GM19372 (cell line): Measurements from ENCODE around the gene ATP5PD.
"Not testable (repeated sequence)": the region's sequence is repeated elsewhere in the genome, so short reads cannot be mapped to it uniquely, and the experiment has no call there.

ENCODE experiments used
- ATAC-seq: cut with Tn5 transposase; IDR thresholded peaks from one replicate; pipeline ENCODE4 v1.9.1; 2021; ENCODE audit warnings: mild to moderate bottlenecking, low read depth, moderate library complexity; ENCODE audit not compliant: unreplicated experiment

ATP5PD gene

GRCh38 chr17:75077496-75078283 lies 30.9 kb upstream of the ATP5PD start:
- no peak for ATAC-seq

- ATAC-seq = no peak
These were observed 30.3 kb upstream of the ATP5PD start for GRCh38 chr17:75077072-75077495.

- no peak for ATAC-seq
These were observed 29.0 kb upstream of the ATP5PD start for GRCh38 chr17:75075597-75076336.

GRCh38 chr17:75074532-75074931 lies 27.8 kb upstream of the ATP5PD start:
- ATAC-seq = no peak

- no peak for ATAC-seq
These were observed 26.9 kb upstream of the ATP5PD start for GRCh38 chr17:75073618-75074047.

- ATAC-seq = not testable (repeated sequence)
These were observed 26.1 kb upstream of the ATP5PD start for GRCh38 chr17:75072909-75073308.

GRCh38 chr17:75071478-75072271 lies 24.9 kb upstream of the ATP5PD start:
- ATAC-seq = not testable (repeated sequence)

GRCh38 chr17:75069783-75070182 lies 23.0 kb upstream of the ATP5PD start:
- ATAC-seq = no peak

GRCh38 chr17:75068750-75069149 lies 22.0 kb upstream of the ATP5PD start:
- no peak for ATAC-seq

GRCh38 chr17:75067856-75068255 lies 21.1 kb upstream of the ATP5PD start:
- no peak for ATAC-seq

GRCh38 chr17:75065562-75066151 lies 18.9 kb upstream of the ATP5PD start:
- no peak for ATAC-seq

GRCh38 chr17:75064867-75065561 lies 18.2 kb upstream of the ATP5PD start:
- ATAC-seq = no peak

GRCh38 chr17:75064460-75064859 lies 17.7 kb upstream of the ATP5PD start:
- no peak for ATAC-seq

GRCh38 chr17:75064040-75064439 lies 17.3 kb upstream of the ATP5PD start:
- ATAC-seq = no peak

- no peak for ATAC-seq
These were observed 16.9 kb upstream of the ATP5PD start for GRCh38 chr17:75063626-75064025.

- ATAC-seq = no peak
These were observed 16.4 kb upstream of the ATP5PD start for GRCh38 chr17:75063201-75063600.

GRCh38 chr17:75061618-75062017 lies 14.8 kb upstream of the ATP5PD start:
- ATAC-seq = no peak

GRCh38 chr17:75061055-75061438 lies 14.3 kb upstream of the ATP5PD start:
- no peak for ATAC-seq

- ATAC-seq = no peak
These were observed 13.8 kb upstream of the ATP5PD start for GRCh38 chr17:75060434-75061054.
